Lung microvascular endothelial cell (primary cell): ENCODE results near the gene PSMD8. TPM values are rescaled to one million over a fixed set of nuclear protein-coding genes. Genes with fewer than 3 reads are reported as not detected.
"Not testable (repeated sequence)": the region's sequence is repeated elsewhere in the genome, so short reads cannot be mapped to it uniquely, and the experiment has no call there.

Experiments used
- DNase-seq, 2 donors: peaks; one replicate each; pipeline versions ENCODE4 v3.0.0 to v3.0.0-alpha.2; 2010; ENCODE audit warnings: low read depth in 2 of 2
- total RNA-seq: library from RNA; depleted of rRNA; stranded (reverse); fragments of >200 nt; gene quantifications from 2 replicates; pipeline ENCODE4 v1.2.1, GENCODE V29; 2014

Gene PSMD8
- total RNA-seq, 1 donor from 2014 or later, result 178 TPM

GRCh38 chr19:38411041-38411712 lies 36.8 kb downstream of the PSMD8 start:
- DNase-seq, result no peak

- DNase-seq, result not testable (repeated sequence)
Observed at GRCh38 chr19:38411898-38412297, 37.5 kb downstream of the PSMD8 start.

- no peak for DNase-seq
Observed at GRCh38 chr19:38412491-38412890, 38.1 kb downstream of the PSMD8 start.

GRCh38 chr19:38412961-38413360 lies 38.6 kb downstream of the PSMD8 start:
- DNase-seq, result no peak

GRCh38 chr19:38413416-38413815 lies 39.0 kb downstream of the PSMD8 start:
- no peak for DNase-seq

GRCh38 chr19:38417146-38417543 lies 42.8 kb downstream of the PSMD8 start:
- no peak for DNase-seq

- DNase-seq, result peak in 1 of 2 donors; percentile 32
Observed at GRCh38 chr19:38417544-38418506, 43.5 kb downstream of the PSMD8 start.

GRCh38 chr19:38420935-38421334 lies 46.6 kb downstream of the PSMD8 start:
- DNase-seq, result no peak

GRCh38 chr19:38421856-38422255 lies 47.5 kb downstream of the PSMD8 start:
- DNase-seq, result no peak

- DNase-seq, result no peak
Observed at GRCh38 chr19:38422438-38422837, 48.1 kb downstream of the PSMD8 start.

GRCh38 chr19:38424272-38424671 lies 49.9 kb downstream of the PSMD8 start:
- no peak for DNase-seq

- DNase-seq, result no peak
Observed at GRCh38 chr19:38425222-38425809, 50.9 kb downstream of the PSMD8 start.

GRCh38 chr19:38425810-38426466 lies 51.6 kb downstream of the PSMD8 start, which contains the start of gene RASGRP4:
Gene RASGRP4 (minus strand): TSS chr19:38426219. CDS start chr19:38426091, 128 bp downstream.
- no peak for DNase-seq

- not testable (repeated sequence) for DNase-seq
Observed at GRCh38 chr19:38427035-38427677, 52.8 kb downstream of the PSMD8 start.

- DNase-seq, result no peak
Observed at GRCh38 chr19:38429055-38429810, 54.9 kb downstream of the PSMD8 start.

- DNase-seq, result no peak
Observed at GRCh38 chr19:38429811-38430156, 55.4 kb downstream of the PSMD8 start.

- DNase-seq, result no peak
Observed at GRCh38 chr19:38430931-38431330, 56.6 kb downstream of the PSMD8 start.

GRCh38 chr19:38433268-38433733 lies 58.9 kb downstream of the PSMD8 start, which contains the start of gene RYR1:
Gene RYR1 (plus strand): TSS chr19:38433691. CDS start chr19:38433830, 139 bp downstream.
- no peak for DNase-seq
